ELR (cell line): ENCODE data around the gene ZBTB45.
A peak's percentile ranks its signal among the peaks of the same experiment; 100 is the strongest.
"Not testable (repeated sequence)": the region's sequence is repeated elsewhere in the genome, so short reads cannot be mapped to it uniquely, and the experiment has no call there.

Source experiments
- DNase-seq: peaks from one replicate; pipeline ENCODE4 v3.0.0-alpha.2; 2015; ENCODE audit warnings: low read depth

ZBTB45 gene

GRCh38 chr19:58554494-58555368, 35.1 kb upstream of the ZBTB45 start, which contains the start of gene CHMP2A:
Gene CHMP2A (minus strand): TSS chr19:58555105. CDS start chr19:58554212, 893 bp downstream.
- peak; percentile 94 for DNase-seq

- DNase-seq = no peak
Measured at GRCh38 chr19:58553799-58554493, 34.3 kb upstream of the ZBTB45 start.

GRCh38 chr19:58552655-58553054, 33.0 kb upstream of the ZBTB45 start:
- no peak for DNase-seq

- DNase-seq = no peak
Measured at GRCh38 chr19:58551577-58552471, 32.2 kb upstream of the ZBTB45 start.

GRCh38 chr19:58551123-58551497, 31.5 kb upstream of the ZBTB45 start:
- DNase-seq = no peak

- no peak for DNase-seq
Measured at GRCh38 chr19:58550362-58551122, 30.9 kb upstream of the ZBTB45 start.

GRCh38 chr19:58549664-58550361, 30.2 kb upstream of the ZBTB45 start:
- DNase-seq = no peak

GRCh38 chr19:58548859-58549663, 29.5 kb upstream of the ZBTB45 start:
- DNase-seq = no peak

GRCh38 chr19:58547323-58548312, 28.0 kb upstream of the ZBTB45 start:
- no peak for DNase-seq

GRCh38 chr19:58546019-58546530, 26.5 kb upstream of the ZBTB45 start:
- DNase-seq = no peak

- DNase-seq = no peak
Measured at GRCh38 chr19:58545286-58546018, 25.8 kb upstream of the ZBTB45 start.

- DNase-seq = peak; percentile 54
Measured at GRCh38 chr19:58544591-58545285, 25.1 kb upstream of the ZBTB45 start.

- peak; percentile 97 for DNase-seq
Measured at GRCh38 chr19:58543826-58544590, 24.4 kb upstream of the ZBTB45 start, which contains the start of gene TRIM28. Gene TRIM28 (plus strand): TSS chr19:58544064. CDS start chr19:58544758, 694 bp downstream.

GRCh38 chr19:58542641-58543372, 23.2 kb upstream of the ZBTB45 start:
- not testable (repeated sequence) for DNase-seq

- not testable (repeated sequence) for DNase-seq
Measured at GRCh38 chr19:58539169-58539559, 19.6 kb upstream of the ZBTB45 start.
